Measurements from ENCODE around the gene TENT4B.
A peak's percentile ranks its signal among the peaks of the same experiment; 100 is the strongest.

TENT4B gene

GRCh38 chr16:50146479-50147435 is 6.3 kb upstream of the TENT4B start:
- Mint-ChIP-seq H3K4me3 (no peak overlapping the region), H3K36me3 (ENCODE audit: low read depth) (no peaks in the 10 kb centered on the region), H3K9me3 (no peaks in the 10 kb centered on the region), H3K27me3 (no peaks in the 10 kb centered on the region), H3K4me1 (ENCODE audit: low read depth) (peaks cover 1% of the 10 kb centered on the region), H3K27ac (no peak overlapping the region)

GRCh38 chr16:50151322-50151721 is 1.8 kb upstream of the TENT4B start:
- Mint-ChIP-seq H3K4me3 (peak overlapping the region; percentile 86), H3K27ac (no peak overlapping the region), H3K9me3 (no peaks in the 10 kb centered on the region), H3K36me3 (ENCODE audit: low read depth) (no peaks in the 10 kb centered on the region), H3K4me1 (ENCODE audit: low read depth) (peaks cover 22% of the 10 kb centered on the region), H3K27me3 (no peaks in the 10 kb centered on the region)

- Mint-ChIP-seq H3K9me3 (no peaks in the 10 kb centered on the region), H3K4me3 (peak overlapping the region; percentile 86), H3K36me3 (ENCODE audit: low read depth) (no peaks in the 10 kb centered on the region), H3K27me3 (no peaks in the 10 kb centered on the region), H3K27ac (peak overlapping the region; percentile 99), H3K4me1 (ENCODE audit: low read depth) (peaks cover 27% of the 10 kb centered on the region)
These were observed 1.4 kb upstream of the TENT4B start for GRCh38 chr16:50151756-50152155.

- H3K27me3 Mint-ChIP-seq = no peaks in the 10 kb centered on the region
These were observed 727 bp upstream of the TENT4B start for GRCh38 chr16:50152351-50152806.

GRCh38 chr16:50153596-50154419 is 702 bp downstream of the TENT4B start:
- H3K9me3 Mint-ChIP-seq = no peaks in the 10 kb centered on the region
- no peaks in the 10 kb centered on the region for H3K27me3 Mint-ChIP-seq
- H3K36me3 Mint-ChIP-seq (ENCODE audit: low read depth) = peaks cover 10% of the 10 kb centered on the region
- peaks cover 41% of the 10 kb centered on the region for H3K4me1 Mint-ChIP-seq (ENCODE audit: low read depth)
- peak overlapping the region; percentile 79 for H3K4me3 Mint-ChIP-seq
- H3K27ac Mint-ChIP-seq = peak overlapping the region; percentile 47

More at GRCh38 chr16:50152351-50152806, 727 bp upstream of the TENT4B start:
- Mint-ChIP-seq H3K27ac (peak overlapping the region; percentile 99), H3K4me1 (ENCODE audit: low read depth) (peaks cover 33% of the 10 kb centered on the region), H3K36me3 (ENCODE audit: low read depth) (peaks cover 4% of the 10 kb centered on the region), H3K4me3 (peak overlapping the region; percentile 86), H3K9me3 (no peaks in the 10 kb centered on the region)

- peak overlapping the region; percentile 47 for H3K27ac Mint-ChIP-seq
- peak overlapping the region; percentile 79 for H3K4me3 Mint-ChIP-seq
- peaks cover 13% of the 10 kb centered on the region for H3K36me3 Mint-ChIP-seq (ENCODE audit: low read depth)
- no peaks in the 10 kb centered on the region for H3K27me3 Mint-ChIP-seq
- H3K9me3 Mint-ChIP-seq = no peaks in the 10 kb centered on the region
- H3K4me1 Mint-ChIP-seq (ENCODE audit: low read depth) = peaks cover 48% of the 10 kb centered on the region
These were observed 1.4 kb downstream of the TENT4B start for GRCh38 chr16:50154420-50154950.

- peaks cover 62% of the 10 kb centered on the region for H3K4me1 Mint-ChIP-seq (ENCODE audit: low read depth)
- H3K36me3 Mint-ChIP-seq (ENCODE audit: low read depth) = peaks cover 21% of the 10 kb centered on the region
- H3K27ac Mint-ChIP-seq = peak overlapping the region; percentile 47
- H3K4me3 Mint-ChIP-seq = peak overlapping the region; percentile 79
- H3K27me3 Mint-ChIP-seq = no peaks in the 10 kb centered on the region
- no peaks in the 10 kb centered on the region for H3K9me3 Mint-ChIP-seq
These were observed 2.8 kb downstream of the TENT4B start for GRCh38 chr16:50155925-50156324.

- Mint-ChIP-seq H3K27ac (no peak overlapping the region), H3K4me1 (ENCODE audit: low read depth) (peaks cover 69% of the 10 kb centered on the region), H3K27me3 (no peaks in the 10 kb centered on the region), H3K4me3 (peak overlapping the region; percentile 47), H3K36me3 (ENCODE audit: low read depth) (peaks cover 21% of the 10 kb centered on the region), H3K9me3 (no peaks in the 10 kb centered on the region)
These were observed 3.5 kb downstream of the TENT4B start for GRCh38 chr16:50156590-50156989.

- H3K27me3 Mint-ChIP-seq = no peaks in the 10 kb centered on the region
- H3K36me3 Mint-ChIP-seq (ENCODE audit: low read depth) = peaks cover 21% of the 10 kb centered on the region
- H3K9me3 Mint-ChIP-seq = no peaks in the 10 kb centered on the region
- H3K27ac Mint-ChIP-seq = peak overlapping the region; percentile 82
- H3K4me1 Mint-ChIP-seq (ENCODE audit: low read depth) = peaks cover 75% of the 10 kb centered on the region
- H3K4me3 Mint-ChIP-seq = peak overlapping the region; percentile 60
These were observed 7.5 kb downstream of the TENT4B start for GRCh38 chr16:50160495-50161164.

GRCh38 chr16:50161950-50162349 is 8.8 kb downstream of the TENT4B start:
- peaks cover 74% of the 10 kb centered on the region for H3K4me1 Mint-ChIP-seq (ENCODE audit: low read depth)
- H3K9me3 Mint-ChIP-seq = no peaks in the 10 kb centered on the region
- no peak overlapping the region for H3K4me3 Mint-ChIP-seq
- H3K36me3 Mint-ChIP-seq (ENCODE audit: low read depth) = peaks cover 21% of the 10 kb centered on the region
- H3K27me3 Mint-ChIP-seq = no peaks in the 10 kb centered on the region
- H3K27ac Mint-ChIP-seq = no peak overlapping the region

GRCh38 chr16:50165473-50165872 is 12.4 kb downstream of the TENT4B start:
- H3K4me3 Mint-ChIP-seq = no peak overlapping the region
- H3K27me3 Mint-ChIP-seq = no peaks in the 10 kb centered on the region
- peaks cover 77% of the 10 kb centered on the region for H3K4me1 Mint-ChIP-seq (ENCODE audit: low read depth)
- no peaks in the 10 kb centered on the region for H3K9me3 Mint-ChIP-seq
- peaks cover 5% of the 10 kb centered on the region for H3K36me3 Mint-ChIP-seq (ENCODE audit: low read depth)
- no peak overlapping the region for H3K27ac Mint-ChIP-seq

- peak overlapping the region; percentile 74 for H3K27ac Mint-ChIP-seq
- H3K4me1 Mint-ChIP-seq (ENCODE audit: low read depth) = peaks cover 72% of the 10 kb centered on the region
- peaks cover 3% of the 10 kb centered on the region for H3K36me3 Mint-ChIP-seq (ENCODE audit: low read depth)
- no peaks in the 10 kb centered on the region for H3K9me3 Mint-ChIP-seq
- H3K4me3 Mint-ChIP-seq = peak overlapping the region; percentile 64
- no peaks in the 10 kb centered on the region for H3K27me3 Mint-ChIP-seq
These were observed 13.7 kb downstream of the TENT4B start for GRCh38 chr16:50166511-50167500.

GRCh38 chr16:50167556-50167955 is 14.4 kb downstream of the TENT4B start:
- peaks cover 3% of the 10 kb centered on the region for H3K36me3 Mint-ChIP-seq (ENCODE audit: low read depth)
- H3K4me3 Mint-ChIP-seq = peak overlapping the region; percentile 71
- H3K27me3 Mint-ChIP-seq = no peaks in the 10 kb centered on the region
- peaks cover 74% of the 10 kb centered on the region for H3K4me1 Mint-ChIP-seq (ENCODE audit: low read depth)
- H3K27ac Mint-ChIP-seq = peak overlapping the region; percentile 74
- H3K9me3 Mint-ChIP-seq = no peaks in the 10 kb centered on the region

All from stimulated activated naive CD8-positive, alpha-beta T cell treated with anti-CD3 and anti-CD28 coated beads, Interleukin-15, Interleukin-2, amounts not matched to agents 100 ng/mL and 50 ng/mL, for 24 hours (primary cell).